HCT116 (cell line): ENCODE data around the gene SPATA33. TPM values are rescaled to one million over a fixed set of nuclear protein-coding genes. Genes with fewer than 3 reads are reported as not detected.
"Not testable (repeated sequence)": the region's sequence is repeated elsewhere in the genome, so short reads cannot be mapped to it uniquely, and the experiment has no call there.

Experiments used
- ATAC-seq: fragments of 200-7000 bp; cut with Tn5 transposase; 2 replicates; pipeline ENCODE4 v1.9.1; 2020; ENCODE audit warnings: mild to moderate bottlenecking, moderate library complexity
- BruUV-seq: library from RNA; stranded (reverse); fragments of 400-500 nt; replicated peaks from 2 replicates; lab custom pipeline; 2021; lab: Mats Ljungman, UMichigan
- CTCF ChIA-PET: fragments of 300-600 bp; sonication (Branson Sonifier 250); formaldehyde crosslinking; loops from one replicate; lab custom pipeline; 2021; ENCODE audit warnings: antibody characterized with exemption; lab: Charles Lee
- POLR2A ChIA-PET: fragments of 300-600, 350-600 bp; sonication (Branson Sonifier 250); formaldehyde crosslinking; loops from one replicate; lab custom pipeline; 2021; ENCODE audit warnings: antibody characterized with exemption; lab: Charles Lee
- RAD21 ChIA-PET, 2 experiments: fragments of 300-600 bp; sonication (Branson Sonifier 250); formaldehyde crosslinking; loops; one replicate each; lab custom pipeline; 2023; ENCODE audit warnings: low total read pairs in 2 of 2; ENCODE audit not compliant: uncharacterized antibody in 2 of 2, unreplicated experiment in 2 of 2, low non-redundant PET in 1 of 2; lab: Charles Lee
- DNase-seq: peaks from one replicate; pipeline ENCODE4 v3.0.0-alpha.2; 2010; ENCODE audit warnings: low read depth, low spot score
- H2AFZ ChIP-seq: fragments of 200-600 bp; shearing (Covaris generic), sonication (generic); 2 replicates; pipeline ENCODE4 v1.6.1; 2017; ENCODE audit warnings: low read depth, mixed run types, mixed read lengths, antibody characterized with exemption, low read length; ENCODE audit not compliant: poor library complexity, severe bottlenecking
- H3K27ac ChIP-seq: 2 replicates; pipeline ENCODE4 v1.5.1; 2012; ENCODE audit warnings: low read depth, low read length
- H3K27me3 ChIP-seq: fragments of 200-600 bp; sonication (generic); 2 replicates; pipeline ENCODE4 v1.6.1; 2016; ENCODE audit warnings: mixed run types, low read length, mixed read lengths; ENCODE audit not compliant: insufficient read depth
- H3K36me3 ChIP-seq, 2 experiments: fragments of 200-500 bp in 1 of 2; fragments of 200-600 bp in 1 of 2; sonication (Bioruptor generic) in 1 of 2; sonication (generic) in 1 of 2; 2 replicates each; pipeline versions ENCODE4 v1.5.1 to v1.6.1; 2014 to 2016; ENCODE audit warnings: low read length in 2 of 2, inconsistent platforms in 1 of 2, mixed read lengths in 1 of 2, mixed run types in 1 of 2; ENCODE audit not compliant: insufficient read depth in 2 of 2, control insufficient read depth in 1 of 2
- H3K4me1 ChIP-seq, 2 experiments: fragments of 200-600 bp in 1 of 2; sonication (generic) in 1 of 2; 2 replicates each; pipeline versions ENCODE4 v1.5.1 to v1.6.1; 2012 to 2017; ENCODE audit warnings: low read length in 2 of 2, inconsistent platforms in 1 of 2, mild to moderate bottlenecking in 1 of 2, mixed read lengths in 1 of 2, mixed run types in 1 of 2, moderate library complexity in 1 of 2; ENCODE audit not compliant: insufficient read depth in 2 of 2, control insufficient read depth in 1 of 2
- H3K4me2 ChIP-seq: fragments of 200-600 bp; sonication (generic); 2 replicates; pipeline ENCODE4 v1.6.1; 2017; ENCODE audit warnings: mixed run types, low read length, mixed read lengths
- H3K4me3 ChIP-seq, 2 experiments: fragments of 200-600 bp in 1 of 2; sonication (generic) in 1 of 2; replicated peaks in 1 of 2; 2 replicates each; pipeline ENCODE4 v1.5.1; 2011 to 2016; ENCODE audit warnings: low read length in 2 of 2, control low read depth in 1 of 2, low read depth in 1 of 2, mild to moderate bottlenecking in 1 of 2, mixed read lengths in 1 of 2, mixed run types in 1 of 2
- H3K79me2 ChIP-seq: fragments of 200-600 bp; sonication (generic); 2 replicates; pipeline ENCODE4 v1.6.1; 2017; ENCODE audit warnings: mild to moderate bottlenecking, mixed run types, low read length, moderate library complexity, mixed read lengths; ENCODE audit not compliant: insufficient read depth
- H3K9ac ChIP-seq: fragments of 200-600 bp; sonication (generic); 2 replicates; pipeline ENCODE4 v1.6.1; 2016; ENCODE audit warnings: low read length, mixed read lengths
- H3K9me2 ChIP-seq: fragments of 200-600 bp; sonication (generic), shearing (Covaris generic); 2 replicates; pipeline ENCODE4 v1.6.1; 2017; ENCODE audit warnings: mixed run types, mild to moderate bottlenecking, moderate library complexity; ENCODE audit not compliant: insufficient read depth
- H3K9me3 ChIP-seq, 2 experiments: fragments of 200-500 bp in 1 of 2; fragments of 200-600 bp in 1 of 2; sonication (Bioruptor generic) in 1 of 2; sonication (generic) in 1 of 2; 2 replicates each; pipeline ENCODE4 v1.6.1; 2014 to 2017; ENCODE audit warnings: low read length in 2 of 2, mixed read lengths in 2 of 2, inconsistent platforms in 1 of 2, low read depth in 1 of 2, mild to moderate bottlenecking in 1 of 2, mixed run types in 1 of 2, moderate library complexity in 1 of 2; ENCODE audit not compliant: control insufficient read depth in 1 of 2, insufficient read depth in 1 of 2
- H4K20me1 ChIP-seq: fragments of 200-600 bp; sonication (generic), shearing (Covaris generic); 2 replicates; pipeline ENCODE4 v1.6.1; 2017; ENCODE audit warnings: mixed run types, mild to moderate bottlenecking, moderate library complexity; ENCODE audit not compliant: insufficient read depth
- CBX3 ChIP-seq: IDR thresholded peaks from 2 replicates; pipeline ENCODE4 v1.6.1; 2012; ENCODE audit warnings: low read depth
- CTCF ChIP-seq, 3 experiments: fragments of 200-600 bp in 1 of 3; sonication (generic) in 1 of 3; IDR thresholded peaks in 2 of 3; conservative IDR thresholded peaks in 1 of 3; 2 replicates each; pipeline ENCODE4 v1.5.1; 2012 to 2017; ENCODE audit warnings: low read depth in 2 of 3, low read length in 2 of 3, antibody characterized with exemption in 1 of 3, borderline replicate concordance in 1 of 3, control low read depth in 1 of 3, mild to moderate bottlenecking in 1 of 3, mixed read lengths in 1 of 3, mixed run types in 1 of 3, moderate library complexity in 1 of 3; ENCODE audit not compliant: insufficient read depth in 1 of 3
- EGR1 ChIP-seq: IDR thresholded peaks from 2 replicates; pipeline ENCODE4 v1.6.1; 2012; ENCODE audit warnings: low read depth
- EZH2 ChIP-seq: fragments of 200-600 bp; sonication (generic); IDR thresholded peaks from 2 replicates; pipeline ENCODE4 v1.6.1; 2017; ENCODE audit warnings: antibody characterized with exemption, mixed run types
- MAX ChIP-seq: IDR thresholded peaks from 2 replicates; pipeline ENCODE4 v1.6.1; 2012
- POLR2AphosphoS5 ChIP-seq: IDR thresholded peaks from 2 replicates; pipeline ENCODE4 v1.6.1; 2011; ENCODE audit warnings: mild to moderate bottlenecking, low read depth, low read length, moderate library complexity
- RAD21 ChIP-seq: IDR thresholded peaks from 2 replicates; pipeline ENCODE4 v1.6.1; 2012; ENCODE audit warnings: low read depth, mild to moderate bottlenecking
- REST ChIP-seq: IDR thresholded peaks from 2 replicates; pipeline ENCODE4 v1.6.1; 2012; ENCODE audit warnings: low read depth
- ZBTB33 ChIP-seq: IDR thresholded peaks from 2 replicates; pipeline ENCODE4 v1.6.1; 2011; ENCODE audit warnings: mild to moderate bottlenecking, low read length, moderate library complexity; ENCODE audit not compliant: insufficient replicate concordance; ENCODE audit errors: extremely low read depth
- ZFX ChIP-seq: fragments of 450-650 bp; IDR thresholded peaks from 2 replicates; pipeline ENCODE4 v1.6.1; 2017
- intact Hi-C: fragments of 100-400 bp; cut with micrococcal nuclease; formaldehyde crosslinking; loops from 2 replicates; pipeline ENCODE4 v1.10.0; 2022
- total RNA-seq: library from RNA; stranded (reverse); gene quantifications from one replicate; pipeline ENCODE4 v1.2.1, GENCODE V29; 2021; ENCODE audit not compliant: unreplicated experiment

The SPATA33 gene
- total RNA-seq, 1 experiment from 2014 or later: 24.9 TPM

- ATAC-seq: peak; percentile 46; the same call in 1 of the 2 replicates
- H3K4me3 ChIP-seq, H3K4me2 ChIP-seq, H3K27me3 ChIP-seq, H3K79me2 ChIP-seq: not testable (repeated sequence)
- TF ChIP-seq CBX3 (peak; percentile 98), RAD21 (peak; percentile 79), CTCF (IDR thresholded peaks at IDR 0.05 in 2 of 3, conservative IDR thresholded peaks at IDR 0.05 in 1 of 3; ENCODE audit: borderline replicate concordance in 1 of 3, insufficient read depth in 1 of 3, low read depth in 2 of 3, low read length in 2 of 3) (peak; percentile 59 to 72 (median 70); a peak in 5 of 6 replicates)
- TF ChIP-seq, all 23 proteins: peak for 3; not testable (repeated sequence) for 20
- H2AFZ ChIP-seq, H3K9me2 ChIP-seq, BruUV-seq, H3K9me3 ChIP-seq, H3K9ac ChIP-seq, H3K4me1 ChIP-seq, H4K20me1 ChIP-seq, RAD21 ChIA-PET, H3K27ac ChIP-seq: not testable (repeated sequence)
- intact Hi-C loops: loop anchor here (2.0 kb wide), 2 partner anchors 68 to 92 kb away; partner anchors contain the start of gene CPNE7
- POLR2A ChIA-PET: interaction anchor here (0.8 kb wide), 1 partner anchor 102 kb away, joined by 4 read pairs; no protein-coding TSS in a partner anchor
- CTCF ChIA-PET: interaction anchor here (0.9 to 1.0 kb wide), 2 partner anchors 20 kb away, joined by 3 read pairs; partner anchors contain the start of gene CDK10
- DNase-seq: peak; percentile 60
- peaks cover 2 to 30% of the 10 kb centered on the region in 2 experiments; a peak in 2 of 4 replicates for H3K36me3 ChIP-seq
Measured at GRCh38 chr16:89667000-89667399, 9.4 kb downstream of the SPATA33 start.

- ChIA-PET RAD21 (interaction anchor here in 1 of 2 experiments (0.6 kb wide), 1 partner anchor 94 kb away, joined by 3 read pairs; no protein-coding TSS in a partner anchor), CTCF (interaction anchor here (0.9 to 1.3 kb wide), 3 partner anchors 10 to 21 kb away, joined by 3 to 6 read pairs (median 3); partner anchors contain the start of genes CDK10, CHMP1A and SPATA33), POLR2A (no interaction called here)
- TF ChIP-seq EGR1 (no peak), ZBTB33 (no peak), EZH2 (no peak), POLR2AphosphoS5 (no peak), ZFX (no peak), REST (no peak), CBX3 (no peak), MAX (no peak)
- H3K27ac ChIP-seq: no peak overlapping the region
- no peak overlapping the region for H3K4me2 ChIP-seq
- H3K9me2 ChIP-seq: no peaks in the 10 kb centered on the region
- peaks cover 0 to 5% of the 10 kb centered on the region in 2 experiments; a peak in 1 of 4 replicates for H3K4me1 ChIP-seq
- no TSS peak for BruUV-seq
- H3K9ac ChIP-seq: no peak overlapping the region
- no peaks in the 10 kb centered on the region for H3K27me3 ChIP-seq
- intact Hi-C loops: loop anchor here (2.0 kb wide), 2 partner anchors 69 to 93 kb away; partner anchors contain the start of gene CPNE7
- DNase-seq: no peak
- no peak overlapping the region for H3K4me3 ChIP-seq
- H3K79me2 ChIP-seq: no peaks in the 10 kb centered on the region
- no peak overlapping the region for H2AFZ ChIP-seq
- H3K36me3 ChIP-seq: peaks cover 2 to 24% of the 10 kb centered on the region in 2 experiments; a peak in 2 of 4 replicates
- no peaks in the 10 kb centered on the region for H4K20me1 ChIP-seq
- 0 out of 2 replicates have a peak, but pooled peaks have one; percentile 35 for ATAC-seq
- peaks cover 5% of the 10 kb centered on the region in 2 experiments; a peak in 1 of 4 replicates for H3K9me3 ChIP-seq
Measured at GRCh38 chr16:89667633-89668032, 10.0 kb downstream of the SPATA33 start.
